ENCODE data around the gene C15orf40. TPM values are rescaled to one million over a fixed set of nuclear protein-coding genes. Genes with fewer than 3 reads are reported as not detected.
A peak's percentile ranks its signal among the peaks of the same experiment; 100 is the strongest.
"Not testable (repeated sequence)": the region's sequence is repeated elsewhere in the genome, so short reads cannot be mapped to it uniquely, and the experiment has no call there.

Gene C15orf40
- total RNA-seq, 4 donors from 2014 or later = 5.9 to 14.6 (median 9.5) TPM

GRCh38 chr15:83012636-83013035, 1.2 kb upstream of the C15orf40 start:
- DNase-seq = no peak
- Histone ChIP-seq H3K4me1 (peaks cover 26 to 29% of the 10 kb centered on the region in 2 donors), H3K36me3 (peaks cover 0 to 30% of the 10 kb centered on the region in 2 donors), H3K9me3 (no peaks in the 10 kb centered on the region), H3K4me3 (no peak overlapping the region), H3K27ac (peak overlapping the region in 1 of 4 donors; percentile 88), H3K27me3 (no peaks in the 10 kb centered on the region)
- in situ Hi-C loops (cut with MboI; ENCODE audit: low sequenced_read_pairs in 4 of 4) (loop anchor here in 3 of 4 donors (5.0 to 25.0 kb wide), 3 partner anchors 92 to 475 kb away; partner anchors contain the start of genes TM6SF1 (in 2 of the 3) and RPS17 (in 1 of the 3)), intact Hi-C loops (cut with DNase I; ENCODE audit: low total_unique reads) (loop anchor here (5.0 to 10.0 kb wide), 4 partner anchors 35 to 478 kb away; partner anchors contain the start of gene HDGFL3)
- TF ChIP-seq POLR2A (IDR thresholded peaks at IDR 0.05) (no peak), CTCF (IDR thresholded peaks at IDR 0.05 in 4 of 5, conservative IDR thresholded peaks at IDR 0.05 in 1 of 5) (no peak)
- ATAC-seq = no peak

DNA sequence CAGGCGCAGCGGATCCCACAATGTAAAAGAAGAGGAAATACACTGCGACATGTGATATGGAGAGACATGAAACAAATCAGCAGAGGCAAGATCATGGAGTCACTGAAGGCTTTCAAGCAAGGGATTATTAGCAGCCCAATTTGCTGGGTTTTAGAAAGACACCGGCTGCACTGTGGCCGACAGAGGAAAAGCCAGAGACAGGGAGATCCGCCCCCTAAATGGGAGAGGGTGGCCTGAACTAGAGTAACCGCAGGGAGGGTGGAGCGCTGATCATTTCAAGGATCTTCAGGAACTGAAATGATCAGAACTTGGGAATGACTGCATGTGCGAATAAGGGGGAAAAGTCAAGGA, 612 bp upstream of the C15orf40 start:
- peak overlapping the region; percentile 82 to 92 (median 86) for H3K27ac ChIP-seq

GRCh38 chr15:83010709-83011270, 649 bp downstream of the C15orf40 start:
- ATAC-seq (peak; percentile 64 to 84), DNase-seq (peak; percentile 52 to 79)
- H3K9me3 ChIP-seq = no peaks in the 10 kb centered on the region
- H3K4me3 ChIP-seq = peak overlapping the region; percentile 90 to 100 (median 95)
- TF ChIP-seq CTCF (IDR thresholded peaks at IDR 0.05 in 4 of 5, conservative IDR thresholded peaks at IDR 0.05 in 1 of 5) = peak; percentile 53 to 78 (median 66)
- TF ChIP-seq POLR2A (IDR thresholded peaks at IDR 0.05) = no peak
- peaks cover 26% of the 10 kb centered on the region in 2 donors for H3K4me1 ChIP-seq
- H3K27me3 ChIP-seq = no peaks in the 10 kb centered on the region
- intact Hi-C loops (cut with DNase I; ENCODE audit: low total_unique reads) = loop anchor here (1.0 to 10.0 kb wide), 5 partner anchors 37 to 476 kb away; partner anchors contain the start of genes HDGFL3 and TM6SF1
- H3K27ac ChIP-seq = peak overlapping the region; percentile 82 to 92 (median 86)
- in situ Hi-C loops (cut with MboI; ENCODE audit: low sequenced_read_pairs in 4 of 4) = loop anchor here in 3 of 4 donors (5.0 to 25.0 kb wide), 3 partner anchors 94 to 473 kb away; partner anchors contain the start of genes TM6SF1 (in 2 of the 3) and RPS17 (in 1 of the 3)
- peaks cover 0 to 34% of the 10 kb centered on the region in 2 donors for H3K36me3 ChIP-seq

More for the DNA sequence above, 612 bp upstream of the C15orf40 start:
- DNase-seq (no peak), ATAC-seq (peak; percentile 7)
- Histone ChIP-seq H3K4me3 (peak overlapping the region; percentile 90 to 100 (median 95)), H3K36me3 (peaks cover 0 to 29% of the 10 kb centered on the region in 2 donors), H3K4me1 (peaks cover 26 to 29% of the 10 kb centered on the region in 2 donors), H3K27me3 (no peaks in the 10 kb centered on the region), H3K9me3 (no peaks in the 10 kb centered on the region)
- TF ChIP-seq POLR2A (IDR thresholded peaks at IDR 0.05) (no peak), CTCF (IDR thresholded peaks at IDR 0.05 in 4 of 5, conservative IDR thresholded peaks at IDR 0.05 in 1 of 5) (no peak)
- in situ Hi-C loops (cut with MboI; ENCODE audit: low sequenced_read_pairs in 4 of 4) (loop anchor here in 3 of 4 donors (5.0 to 25.0 kb wide), 3 partner anchors 93 to 475 kb away; partner anchors contain the start of genes TM6SF1 (in 2 of the 3) and RPS17 (in 1 of the 3)), intact Hi-C loops (cut with DNase I; ENCODE audit: low total_unique reads) (loop anchor here (5.0 to 10.0 kb wide), 4 partner anchors 35 to 477 kb away; partner anchors contain the start of gene HDGFL3)

DNA sequence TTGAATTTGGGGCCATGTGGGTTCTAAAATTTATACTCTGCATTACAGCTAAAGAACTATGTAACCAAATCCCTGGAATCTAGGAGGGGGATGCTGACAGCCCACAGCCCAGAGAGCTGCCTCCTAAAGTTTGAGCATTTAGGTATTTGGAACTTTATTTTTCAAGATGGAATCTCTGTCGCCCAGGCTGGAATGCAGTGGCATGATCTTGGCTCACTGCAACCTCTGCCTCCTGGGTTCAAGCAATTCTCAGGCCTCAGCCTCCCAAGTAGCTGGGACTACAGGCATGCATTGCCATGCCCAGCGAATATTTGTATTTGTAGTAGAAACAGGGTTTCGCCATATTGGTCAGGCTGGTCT, 10.8 kb downstream of the C15orf40 start:
- in situ Hi-C loops (cut with MboI; ENCODE audit: low sequenced_read_pairs in 4 of 4) = loop anchor here (5.0 to 25.0 kb wide), 5 partner anchors 114 to 466 kb away; partner anchors contain the start of gene RPS17 (in 1 of the 4)
- H3K27ac ChIP-seq = not testable (repeated sequence)

More for the DNA sequence above, 10.8 kb downstream of the C15orf40 start:
- intact Hi-C loops (cut with DNase I; ENCODE audit: low total_unique reads) = loop anchor here (1.0 kb wide), 1 partner anchor 151 kb away; no protein-coding TSS in a partner anchor
- H3K4me3 ChIP-seq, H3K4me1 ChIP-seq, H3K27me3 ChIP-seq, ATAC-seq, DNase-seq, H3K9me3 ChIP-seq: not testable (repeated sequence)
- H3K36me3 ChIP-seq = peaks cover 0 to 12% of the 10 kb centered on the region in 2 donors
